Measurements from ENCODE around the gene CIB2.

GRCh38 chr15:78149068-78149804 lies 18.0 kb upstream of the CIB2 start, which contains the start of gene IDH3A:
- no peak for TF ChIP-seq CTCF (IDR thresholded peaks at IDR 0.05)
- no peak for TF ChIP-seq POLR2A (IDR thresholded peaks at IDR 0.05)
